Endodermal cell (in vitro differentiated cells): ENCODE measurements around the gene GHRH. TPM values are rescaled to one million over a fixed set of nuclear protein-coding genes. Genes with fewer than 3 reads are reported as not detected.

Source experiments
- DNase-seq: peaks from one replicate; pipeline ENCODE4 v3.0.0-alpha.2; 2017
- H3K27ac ChIP-seq: 2 replicates; pipeline ENCODE4 v1.5.1; 2013; ENCODE audit warnings: mild to moderate bottlenecking, low read depth, low read length, moderate library complexity
- H3K27me3 ChIP-seq: 2 replicates; pipeline ENCODE4 v1.6.1; 2013; ENCODE audit warnings: mild to moderate bottlenecking, low read length, moderate library complexity; ENCODE audit not compliant: insufficient read depth, control insufficient read depth, poor library complexity, severe bottlenecking
- H3K36me3 ChIP-seq: 2 replicates; pipeline ENCODE4 v1.7.0; 2013; ENCODE audit warnings: mild to moderate bottlenecking, low read length, moderate library complexity; ENCODE audit not compliant: control insufficient read depth, insufficient read depth
- H3K4me1 ChIP-seq: one replicate; pipeline ENCODE4 v1.7.0; 2013; ENCODE audit warnings: low read length; ENCODE audit not compliant: control insufficient read depth, insufficient read depth
- H3K4me3 ChIP-seq: 2 replicates; pipeline ENCODE4 v1.5.1; 2013; ENCODE audit warnings: mild to moderate bottlenecking, low read length, moderate library complexity
- H3K9ac ChIP-seq: 2 replicates; pipeline ENCODE4 v1.6.1; 2013; ENCODE audit warnings: mild to moderate bottlenecking, low read length, moderate library complexity; ENCODE audit not compliant: poor library complexity, severe bottlenecking; ENCODE audit errors: extremely low read depth
- H3K9me3 ChIP-seq: 2 replicates; pipeline ENCODE4 v1.6.1; 2013; ENCODE audit warnings: mild to moderate bottlenecking, low read length, moderate library complexity; ENCODE audit not compliant: control insufficient read depth
- H3K27ac Mint-ChIP-seq: 2 replicates; pipeline ENCODE4 v1.8.0; 2020; ENCODE audit warnings: mixed read lengths
- H3K27me3 Mint-ChIP-seq: 2 replicates; pipeline ENCODE4 v1.8.0; 2021; ENCODE audit warnings: mild to moderate bottlenecking, mixed read lengths; ENCODE audit not compliant: insufficient read depth
- H3K36me3 Mint-ChIP-seq: 2 replicates; pipeline ENCODE4 v1.8.0; 2020; ENCODE audit warnings: low read depth, mixed read lengths
- H3K4me1 Mint-ChIP-seq: 2 replicates; pipeline ENCODE4 v1.8.0; 2020; ENCODE audit warnings: mixed read lengths
- H3K4me3 Mint-ChIP-seq: 2 replicates; pipeline ENCODE4 v1.8.0; 2020; ENCODE audit warnings: mild to moderate bottlenecking, moderate library complexity, mixed read lengths
- H3K9me3 Mint-ChIP-seq: 2 replicates; pipeline ENCODE4 v1.8.0; 2020; ENCODE audit warnings: mild to moderate bottlenecking, mixed read lengths
- CTCF ChIP-seq: fragments of 200-600 bp; sonication (generic); conservative IDR thresholded peaks from 2 replicates; pipeline ENCODE4 v1.5.0; 2021; ENCODE audit warnings: antibody characterized with exemption, mild to moderate bottlenecking
- WGBS, 2 experiments: methylation state at CpG; one replicate each; pipeline versions ENCODE4 v1.1.5 to v1.1.7; 2013; ENCODE audit warnings: missing lambda C conversion rate in 2 of 2, mixed read lengths in 1 of 2; ENCODE audit not compliant: insufficient coverage in 1 of 2, insufficient read length in 1 of 2; 5-methylcytosine and 5-hydroxymethylcytosine counted together
- total RNA-seq, 2 donors: library from RNA; stranded (reverse); fragmentation: NEBNext Ultra II Directional in 1 of 2; extraction: Animal tissue kit (Norgen Biotek cat#: 25700) in 1 of 2; gene quantifications; 2 replicates in 1 of 2; 3 replicates in 1 of 2; pipeline ENCODE4 v1.2.1, GENCODE V29; 2021

Gene GHRH
- total RNA-seq, 2 donors from 2014 or later = not detected

DNA sequence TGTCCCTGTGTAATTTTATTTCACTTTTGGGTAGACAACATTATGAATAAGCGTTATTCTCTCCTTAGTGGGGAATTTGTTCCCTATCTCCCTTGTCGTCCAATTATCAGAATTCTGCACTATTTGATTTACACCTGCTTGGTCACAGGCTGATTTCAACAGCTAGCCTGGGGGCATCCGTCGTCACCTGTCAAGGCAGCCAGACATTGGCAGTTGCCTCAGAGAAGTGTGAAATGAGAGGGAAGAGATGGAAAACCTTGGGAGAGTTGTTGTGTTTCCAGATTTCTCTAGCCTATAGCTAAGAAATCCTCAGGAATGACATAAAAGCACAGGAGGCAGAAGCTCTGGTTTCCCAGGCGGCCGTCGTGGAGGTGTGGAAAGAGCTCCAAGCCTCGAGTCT, 891 bp upstream of the GHRH start:
- no peak overlapping the region for H3K4me3 ChIP-seq
- Mint-ChIP-seq H3K36me3 (no peaks in the 10 kb centered on the region), H3K27me3 (no peaks in the 10 kb centered on the region), H3K4me1 (peaks cover 10% of the 10 kb centered on the region), H3K27ac (no peak overlapping the region), H3K9me3 (no peaks in the 10 kb centered on the region), H3K4me3 (no peak overlapping the region)
- no peaks in the 10 kb centered on the region for H3K27me3 ChIP-seq
- H3K4me1 ChIP-seq = no peaks in the 10 kb centered on the region
- no peaks in the 10 kb centered on the region for H3K9me3 ChIP-seq
- TF ChIP-seq CTCF = no peak
- no peak overlapping the region for H3K27ac ChIP-seq
- no peaks in the 10 kb centered on the region for H3K36me3 ChIP-seq
- WGBS, 2 experiments = 90 to 98% methylated on average over 5 to 8 of the region's 8 CpGs
- H3K9ac ChIP-seq = no peak overlapping the region
- no peak for DNase-seq

DNA sequence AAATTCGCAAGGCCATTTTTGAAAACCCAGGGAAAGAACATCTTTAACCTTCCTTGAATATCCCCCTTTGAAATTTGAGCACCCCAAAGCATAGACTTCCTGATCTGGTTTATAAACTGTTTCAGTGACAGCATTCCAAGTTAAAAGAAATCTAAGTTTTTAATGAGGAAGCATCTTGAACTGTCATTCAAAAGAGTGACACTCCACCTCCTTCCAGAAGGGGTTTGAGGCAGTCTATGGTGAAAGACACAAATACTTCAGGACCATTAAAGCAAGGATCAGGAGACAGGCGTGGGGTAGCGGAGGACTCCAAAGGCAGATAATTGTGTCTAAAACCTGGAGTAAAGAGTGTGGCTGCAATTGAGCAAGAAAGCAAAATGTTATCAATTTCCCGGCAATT, 691 bp downstream of the GHRH start:
- Histone ChIP-seq H3K36me3 (no peaks in the 10 kb centered on the region), H3K4me3 (no peak overlapping the region), H3K9me3 (no peaks in the 10 kb centered on the region), H3K9ac (no peak overlapping the region), H3K27me3 (no peaks in the 10 kb centered on the region), H3K27ac (no peak overlapping the region), H3K4me1 (no peaks in the 10 kb centered on the region)
- WGBS, 2 experiments = 95% methylated on average over 4 of the region's 4 CpGs
- H3K9me3 Mint-ChIP-seq = no peaks in the 10 kb centered on the region
- TF ChIP-seq CTCF = no peak
- H3K27ac Mint-ChIP-seq = no peak overlapping the region
- no peaks in the 10 kb centered on the region for H3K27me3 Mint-ChIP-seq
- peaks cover 7% of the 10 kb centered on the region for H3K4me1 Mint-ChIP-seq
- no peaks in the 10 kb centered on the region for H3K36me3 Mint-ChIP-seq
- no peak overlapping the region for H3K4me3 Mint-ChIP-seq
- no peak for DNase-seq

GRCh38 chr20:37259865-37260264, 1.7 kb downstream of the GHRH start:
- peaks cover 7% of the 10 kb centered on the region for H3K4me1 Mint-ChIP-seq
- H3K27ac Mint-ChIP-seq = no peak overlapping the region
- H3K9ac ChIP-seq = no peak overlapping the region
- no peaks in the 10 kb centered on the region for H3K36me3 ChIP-seq
- 67 to 100% methylated on average over 1 to 3 of the region's 3 CpGs for WGBS, 2 experiments
- no peaks in the 10 kb centered on the region for H3K27me3 ChIP-seq
- no peak for TF ChIP-seq CTCF
- H3K9me3 Mint-ChIP-seq = no peaks in the 10 kb centered on the region
- H3K36me3 Mint-ChIP-seq = no peaks in the 10 kb centered on the region
- H3K4me1 ChIP-seq = no peaks in the 10 kb centered on the region
- no peak overlapping the region for H3K4me3 ChIP-seq
- no peaks in the 10 kb centered on the region for H3K9me3 ChIP-seq
- no peak overlapping the region for H3K4me3 Mint-ChIP-seq
- no peak for DNase-seq
- no peak overlapping the region for H3K27ac ChIP-seq
- no peaks in the 10 kb centered on the region for H3K27me3 Mint-ChIP-seq
